Measurements from ENCODE around the gene ACOX1.

DNA sequence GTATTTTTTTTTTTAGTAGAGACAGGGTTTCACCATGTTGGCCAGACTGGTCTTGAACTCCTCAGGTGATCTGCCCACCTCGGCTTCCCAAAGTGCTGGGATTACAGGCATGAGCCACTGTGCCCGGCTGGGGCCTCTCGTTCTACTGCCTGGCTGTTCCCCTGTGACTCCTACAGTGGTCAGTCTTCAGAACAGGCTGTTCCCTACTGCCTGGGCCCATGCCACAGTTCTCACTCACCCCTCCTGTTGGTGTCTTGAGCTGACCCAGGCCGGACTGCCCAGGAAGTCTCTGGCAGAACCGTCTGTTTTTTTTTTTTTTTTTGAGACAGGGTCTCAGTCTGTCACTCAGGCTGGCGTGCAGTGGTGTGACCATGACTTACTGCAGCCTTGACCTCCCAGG is 24.9 kb upstream of the ACOX1 start:
- TF ChIP-seq, protein P1, sequence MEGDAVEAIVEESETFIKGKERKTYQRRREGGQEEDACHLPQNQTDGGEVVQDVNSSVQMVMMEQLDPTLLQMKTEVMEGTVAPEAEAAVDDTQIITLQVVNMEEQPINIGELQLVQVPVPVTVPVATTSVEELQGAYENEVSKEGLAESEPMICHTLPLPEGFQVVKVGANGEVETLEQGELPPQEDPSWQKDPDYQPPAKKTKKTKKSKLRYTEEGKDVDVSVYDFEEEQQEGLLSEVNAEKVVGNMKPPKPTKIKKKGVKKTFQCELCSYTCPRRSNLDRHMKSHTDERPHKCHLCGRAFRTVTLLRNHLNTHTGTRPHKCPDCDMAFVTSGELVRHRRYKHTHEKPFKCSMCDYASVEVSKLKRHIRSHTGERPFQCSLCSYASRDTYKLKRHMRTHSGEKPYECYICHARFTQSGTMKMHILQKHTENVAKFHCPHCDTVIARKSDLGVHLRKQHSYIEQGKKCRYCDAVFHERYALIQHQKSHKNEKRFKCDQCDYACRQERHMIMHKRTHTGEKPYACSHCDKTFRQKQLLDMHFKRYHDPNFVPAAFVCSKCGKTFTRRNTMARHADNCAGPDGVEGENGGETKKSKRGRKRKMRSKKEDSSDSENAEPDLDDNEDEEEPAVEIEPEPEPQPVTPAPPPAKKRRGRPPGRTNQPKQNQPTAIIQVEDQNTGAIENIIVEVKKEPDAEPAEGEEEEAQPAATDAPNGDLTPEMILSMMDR (optimal IDR thresholded peaks at IDR 0.05 in 1 of 3, IDR thresholded peaks at IDR 0.05 in 1 of 3, conservative IDR thresholded peaks at IDR 0.05 in 1 of 3; ENCODE audit: extremely low read depth in 1 of 3, insufficient read depth in 2 of 3, low read length in 3 of 3), result no peak
- no peak for TF ChIP-seq EZH2 (IDR thresholded peaks at IDR 0.05; ENCODE audit: low read length)
